GM12872 (cell line): Measurements from ENCODE around the gene ACSL1.

ENCODE experiments used
- TF ChIP-seq, protein P1 (sequence below): IDR thresholded peaks from 3 replicates; pipeline ENCODE4 v1.5.1; 2011; ENCODE audit warnings: low read depth, mild to moderate bottlenecking, low read length, moderate library complexity; ENCODE audit not compliant: insufficient read depth

ACSL1 gene

DNA sequence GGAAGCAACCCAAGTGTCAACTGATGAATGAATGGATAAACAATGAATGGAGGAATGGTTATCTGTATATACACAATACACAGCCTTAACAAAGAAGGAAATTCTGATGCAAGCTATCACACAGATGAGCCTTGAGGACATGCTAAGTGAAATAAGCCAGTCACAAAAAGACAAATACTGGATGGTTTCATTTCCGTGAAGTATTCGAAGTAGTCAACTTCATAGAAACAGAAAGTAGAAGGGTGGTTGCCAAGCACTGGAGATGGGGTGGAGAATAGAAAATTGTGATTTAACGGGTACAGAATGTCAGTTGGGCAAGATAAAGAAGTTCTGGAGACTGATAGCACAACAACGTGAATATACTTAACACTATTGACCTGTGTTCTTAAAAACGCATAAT lies 120.1 kb downstream of the ACSL1 start:
- TF ChIP-seq, protein P1, sequence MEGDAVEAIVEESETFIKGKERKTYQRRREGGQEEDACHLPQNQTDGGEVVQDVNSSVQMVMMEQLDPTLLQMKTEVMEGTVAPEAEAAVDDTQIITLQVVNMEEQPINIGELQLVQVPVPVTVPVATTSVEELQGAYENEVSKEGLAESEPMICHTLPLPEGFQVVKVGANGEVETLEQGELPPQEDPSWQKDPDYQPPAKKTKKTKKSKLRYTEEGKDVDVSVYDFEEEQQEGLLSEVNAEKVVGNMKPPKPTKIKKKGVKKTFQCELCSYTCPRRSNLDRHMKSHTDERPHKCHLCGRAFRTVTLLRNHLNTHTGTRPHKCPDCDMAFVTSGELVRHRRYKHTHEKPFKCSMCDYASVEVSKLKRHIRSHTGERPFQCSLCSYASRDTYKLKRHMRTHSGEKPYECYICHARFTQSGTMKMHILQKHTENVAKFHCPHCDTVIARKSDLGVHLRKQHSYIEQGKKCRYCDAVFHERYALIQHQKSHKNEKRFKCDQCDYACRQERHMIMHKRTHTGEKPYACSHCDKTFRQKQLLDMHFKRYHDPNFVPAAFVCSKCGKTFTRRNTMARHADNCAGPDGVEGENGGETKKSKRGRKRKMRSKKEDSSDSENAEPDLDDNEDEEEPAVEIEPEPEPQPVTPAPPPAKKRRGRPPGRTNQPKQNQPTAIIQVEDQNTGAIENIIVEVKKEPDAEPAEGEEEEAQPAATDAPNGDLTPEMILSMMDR = no peak
